GM10248 (cell line): ENCODE data around the gene SLC10A1.

Experiments
- CTCF ChIA-PET: fragments of 300-600 bp; sonication (Branson Sonifier 250); formaldehyde crosslinking; extraction: SDS; loops from one replicate; lab custom pipeline; 2021; ENCODE audit warnings: antibody characterized with exemption; lab: Yijun Ruan, JAX
- POLR2A ChIA-PET: fragments of 350-650 bp; sonication (Branson Sonifier 250); formaldehyde crosslinking; extraction: SDS; loops from one replicate; lab custom pipeline; 2020; ENCODE audit warnings: antibody characterized with exemption; lab: Yijun Ruan, JAX
- DNase-seq: peaks from one replicate; pipeline ENCODE4 v3.0.0; 2012; ENCODE audit errors: extremely low spot score
- CTCF ChIP-seq: IDR thresholded peaks from 2 replicates; pipeline ENCODE4 v1.5.1; 2012; ENCODE audit warnings: mild to moderate bottlenecking, low read depth; ENCODE audit errors: extremely low read depth, missing control alignments, control extremely low read depth

Gene SLC10A1

GRCh38 chr14:69794791-69795190, 2.2 kb downstream of the SLC10A1 start:
- POLR2A ChIA-PET = interaction anchor here (0.6 kb wide), 1 partner anchor 10 kb away, joined by 5 read pairs; no protein-coding TSS in a partner anchor
- DNase-seq = no peak
- CTCF ChIA-PET = no interaction called here

GRCh38 chr14:69792887-69793421, 4.1 kb downstream of the SLC10A1 start:
- ChIA-PET POLR2A (no interaction called here), CTCF (no interaction called here)
- TF ChIP-seq CTCF = no peak
- no peak for DNase-seq

More at GRCh38 chr14:69794791-69795190, 2.2 kb downstream of the SLC10A1 start:
- TF ChIP-seq CTCF = no peak

- ChIA-PET CTCF (no interaction called here), POLR2A (interaction anchor here (1.0 kb wide), 1 partner anchor 19 kb away, joined by 4 read pairs; no protein-coding TSS in a partner anchor)
- DNase-seq = no peak
- TF ChIP-seq CTCF = no peak
These were observed 7.9 kb downstream of the SLC10A1 start for GRCh38 chr14:69789118-69789640.

- POLR2A ChIA-PET = no interaction called here
- CTCF ChIA-PET = no interaction called here
- no peak for TF ChIP-seq CTCF
- DNase-seq = no peak
These were observed 10.4 kb downstream of the SLC10A1 start for GRCh38 chr14:69786603-69787002.

GRCh38 chr14:69784942-69785341, 12.1 kb downstream of the SLC10A1 start:
- ChIA-PET CTCF (no interaction called here), POLR2A (interaction anchor here (0.6 to 2.0 kb wide), 4 partner anchors 10 to 18 kb away, joined by 3 to 5 read pairs (median 4); partner anchors contain the start of gene SRSF5)
- no peak for TF ChIP-seq CTCF
- no peak for DNase-seq

GRCh38 chr14:69780952-69781351, 16.1 kb downstream of the SLC10A1 start:
- CTCF ChIA-PET = interaction anchor here (2.0 kb wide), 1 partner anchor 27 kb away, joined by 5 read pairs; no protein-coding TSS in a partner anchor
- no peak for DNase-seq
- no peak for TF ChIP-seq CTCF
- POLR2A ChIA-PET = interaction anchor here (1.0 kb wide), 1 partner anchor 9 kb away, joined by 3 read pairs; no protein-coding TSS in a partner anchor
